WTC11 (cell line): ENCODE measurements around the gene ZBTB43. TPM values are rescaled to one million over a fixed set of nuclear protein-coding genes. Genes with fewer than 3 reads are reported as not detected.

Experiments
- ATAC-seq: fragments of 200-7000 bp; cut with Tn5 transposase; 2 replicates; pipeline ENCODE4 v1.10.0; 2021; ENCODE audit warnings: mild to moderate bottlenecking, moderate library complexity
- CTCF ChIA-PET: fragments of 300-600 bp; sonication (Branson Sonifier 250); formaldehyde crosslinking; loops from one replicate; lab custom pipeline; 2021; ENCODE audit warnings: antibody characterized with exemption; lab: Charles Lee
- POLR2A ChIA-PET: fragments of 350-600 bp; sonication (Branson Sonifier 250); formaldehyde crosslinking; loops from one replicate; lab custom pipeline; 2021; ENCODE audit warnings: antibody characterized with exemption; lab: Charles Lee
- DNase-seq: peaks from one replicate; pipeline ENCODE4 v3.0.0; 2021; ENCODE audit warnings: low spot score
- H3K27ac Mint-ChIP-seq: 2 replicates; pipeline ENCODE4 v1.8.0; 2021; ENCODE audit warnings: mixed read lengths
- H3K27me3 Mint-ChIP-seq: 2 replicates; pipeline ENCODE4 v1.8.0; 2021; ENCODE audit warnings: low read depth, mild to moderate bottlenecking, moderate library complexity, mixed read lengths
- H3K36me3 Mint-ChIP-seq: 2 replicates; pipeline ENCODE4 v1.8.0; 2021; ENCODE audit warnings: mixed read lengths
- H3K4me1 Mint-ChIP-seq: 2 replicates; pipeline ENCODE4 v1.8.0; 2022; ENCODE audit warnings: mixed read lengths
- H3K4me3 Mint-ChIP-seq: 2 replicates; pipeline ENCODE4 v1.8.0; 2021; ENCODE audit warnings: mild to moderate bottlenecking, moderate library complexity, mixed read lengths
- H3K9me3 Mint-ChIP-seq: 2 replicates; pipeline ENCODE4 v1.8.0; 2021; ENCODE audit warnings: mixed read lengths
- CREM ChIP-seq: sonication (generic); formaldehyde crosslinking; IDR thresholded peaks from 2 replicates; pipeline ENCODE4 v1.8.1; 2022; ENCODE audit warnings: mild to moderate bottlenecking, missing genetic modification reagents, moderate library complexity
- GABPB1 ChIP-seq: sonication (generic); formaldehyde crosslinking; IDR thresholded peaks from 2 replicates; pipeline ENCODE4 v1.8.1; 2023; ENCODE audit warnings: mild to moderate bottlenecking, missing genetic modification reagents
- MYBL2 ChIP-seq: sonication (generic); formaldehyde crosslinking; IDR thresholded peaks from 2 replicates; pipeline ENCODE4 v1.8.1; 2023; ENCODE audit warnings: mild to moderate bottlenecking, moderate library complexity, missing genetic modification reagents
- NFE2L1 ChIP-seq: sonication (generic); formaldehyde crosslinking; IDR thresholded peaks from 2 replicates; pipeline ENCODE4 v1.8.1; 2023; ENCODE audit warnings: missing genetic modification reagents
- NR2C2 ChIP-seq: sonication (generic); formaldehyde crosslinking; IDR thresholded peaks from 2 replicates; pipeline ENCODE4 v1.8.0; 2022; ENCODE audit warnings: mild to moderate bottlenecking, missing genetic modification reagents
- SMAD3 ChIP-seq: sonication (generic); formaldehyde crosslinking; IDR thresholded peaks from 2 replicates; pipeline ENCODE4 v1.8.0; 2022; ENCODE audit warnings: missing genetic modification reagents, mild to moderate bottlenecking, borderline replicate concordance
- TCF7 ChIP-seq: sonication (generic); formaldehyde crosslinking; IDR thresholded peaks from 2 replicates; pipeline ENCODE4 v1.8.0; 2022; ENCODE audit warnings: mild to moderate bottlenecking, low read depth, missing genetic modification reagents, moderate library complexity
- ZBTB21 ChIP-seq: sonication (generic); formaldehyde crosslinking; IDR thresholded peaks from 2 replicates; pipeline ENCODE4 v1.8.1; 2023; ENCODE audit warnings: mild to moderate bottlenecking, missing genetic modification reagents, borderline replicate concordance
- ZBTB43 ChIP-seq: sonication (generic); formaldehyde crosslinking; IDR thresholded peaks from 2 replicates; pipeline ENCODE4 v1.8.1; 2023; ENCODE audit warnings: mild to moderate bottlenecking, missing genetic modification reagents
- ZNF317 ChIP-seq: sonication (generic); formaldehyde crosslinking; IDR thresholded peaks from 2 replicates; pipeline ENCODE4 v1.8.1; 2023; ENCODE audit warnings: low read depth, mild to moderate bottlenecking, moderate library complexity, missing genetic modification reagents, borderline replicate concordance
- ZNF396 ChIP-seq: fragments of 250-450 bp; sonication (Bioruptor Pico); IDR thresholded peaks from 2 replicates; pipeline ENCODE4 v1.8.0; 2021; ENCODE audit warnings: mild to moderate bottlenecking, moderate library complexity, borderline replicate concordance
- total RNA-seq: library from RNA; stranded (reverse); gene quantifications from 3 replicates; pipeline ENCODE4 v1.2.3, GENCODE V29; 2021
- TF ChIP-seq, protein P1 (sequence below): sonication (generic); formaldehyde crosslinking; IDR thresholded peaks from 2 replicates; pipeline ENCODE4 v1.8.0; 2022; ENCODE audit warnings: missing genetic modification reagents
- TF ChIP-seq, protein P2 (sequence below): sonication (generic); formaldehyde crosslinking; IDR thresholded peaks from 2 replicates; pipeline ENCODE4 v1.8.1; 2023; ENCODE audit warnings: mild to moderate bottlenecking, moderate library complexity, missing genetic modification reagents
- TF ChIP-seq, protein P3 (sequence below): sonication (generic); formaldehyde crosslinking; IDR thresholded peaks from 2 replicates; pipeline ENCODE4 v1.8.1; 2023; ENCODE audit warnings: mild to moderate bottlenecking, missing genetic modification reagents

The ZBTB43 gene
- total RNA-seq, 1 experiment from 2014 or later, result 23.8 TPM

DNA sequence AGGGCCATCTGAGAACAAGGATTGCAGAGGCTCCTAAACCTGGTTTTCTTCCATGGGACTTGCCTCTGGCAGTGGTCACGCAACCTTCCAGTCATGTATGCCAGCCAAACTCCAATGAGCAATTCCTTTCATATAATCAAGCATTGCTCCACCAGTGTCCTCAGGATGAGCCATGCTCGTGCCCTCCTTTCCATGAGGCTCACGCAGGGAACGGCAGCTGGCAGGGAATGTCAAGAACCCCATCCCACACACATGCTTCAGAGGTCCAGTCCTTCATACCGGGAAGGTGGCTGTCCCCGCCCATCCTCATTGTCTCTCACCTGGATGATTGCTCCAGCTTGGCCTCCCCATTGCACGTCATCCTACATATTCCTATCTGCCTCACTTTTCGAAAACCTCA lies 42.2 kb downstream of the ZBTB43 start:
- H3K36me3 Mint-ChIP-seq, result no peaks in the 10 kb centered on the region
- no peaks in the 10 kb centered on the region for H3K4me1 Mint-ChIP-seq
- H3K27ac Mint-ChIP-seq, result no peak overlapping the region
- ATAC-seq, result no peak
- H3K9me3 Mint-ChIP-seq, result no peaks in the 10 kb centered on the region
- ChIA-PET CTCF (interaction anchor here (0.6 to 1.0 kb wide), 3 partner anchors 13 to 888 kb away, joined by 4 to 6 read pairs (median 4); partner anchors contain the start of gene ZBTB34), POLR2A (interaction anchor here (1.1 kb wide), 1 partner anchor 42 kb away, joined by 3 read pairs; the partner anchor contains the start of gene ZBTB43)
- TF ChIP-seq MYBL2 (CRISPR knock-in tag), result no peak
- no peak for TF ChIP-seq NFE2L1 (CRISPR knock-in tag)
- TF ChIP-seq, protein P1, sequence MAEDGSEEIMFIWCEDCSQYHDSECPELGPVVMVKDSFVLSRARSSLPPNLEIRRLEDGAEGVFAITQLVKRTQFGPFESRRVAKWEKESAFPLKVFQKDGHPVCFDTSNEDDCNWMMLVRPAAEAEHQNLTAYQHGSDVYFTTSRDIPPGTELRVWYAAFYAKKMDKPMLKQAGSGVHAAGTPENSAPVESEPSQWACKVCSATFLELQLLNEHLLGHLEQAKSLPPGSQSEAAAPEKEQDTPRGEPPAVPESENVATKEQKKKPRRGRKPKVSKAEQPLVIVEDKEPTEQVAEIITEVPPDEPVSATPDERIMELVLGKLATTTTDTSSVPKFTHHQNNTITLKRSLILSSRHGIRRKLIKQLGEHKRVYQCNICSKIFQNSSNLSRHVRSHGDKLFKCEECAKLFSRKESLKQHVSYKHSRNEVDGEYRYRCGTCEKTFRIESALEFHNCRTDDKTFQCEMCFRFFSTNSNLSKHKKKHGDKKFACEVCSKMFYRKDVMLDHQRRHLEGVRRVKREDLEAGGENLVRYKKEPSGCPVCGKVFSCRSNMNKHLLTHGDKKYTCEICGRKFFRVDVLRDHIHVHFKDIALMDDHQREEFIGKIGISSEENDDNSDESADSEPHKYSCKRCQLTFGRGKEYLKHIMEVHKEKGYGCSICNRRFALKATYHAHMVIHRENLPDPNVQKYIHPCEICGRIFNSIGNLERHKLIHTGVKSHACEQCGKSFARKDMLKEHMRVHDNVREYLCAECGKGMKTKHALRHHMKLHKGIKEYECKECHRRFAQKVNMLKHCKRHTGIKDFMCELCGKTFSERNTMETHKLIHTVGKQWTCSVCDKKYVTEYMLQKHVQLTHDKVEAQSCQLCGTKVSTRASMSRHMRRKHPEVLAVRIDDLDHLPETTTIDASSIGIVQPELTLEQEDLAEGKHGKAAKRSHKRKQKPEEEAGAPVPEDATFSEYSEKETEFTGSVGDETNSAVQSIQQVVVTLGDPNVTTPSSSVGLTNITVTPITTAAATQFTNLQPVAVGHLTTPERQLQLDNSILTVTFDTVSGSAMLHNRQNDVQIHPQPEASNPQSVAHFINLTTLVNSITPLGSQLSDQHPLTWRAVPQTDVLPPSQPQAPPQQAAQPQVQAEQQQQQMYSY (CRISPR knock-in tag), result no peak
- TF ChIP-seq, protein P2, sequence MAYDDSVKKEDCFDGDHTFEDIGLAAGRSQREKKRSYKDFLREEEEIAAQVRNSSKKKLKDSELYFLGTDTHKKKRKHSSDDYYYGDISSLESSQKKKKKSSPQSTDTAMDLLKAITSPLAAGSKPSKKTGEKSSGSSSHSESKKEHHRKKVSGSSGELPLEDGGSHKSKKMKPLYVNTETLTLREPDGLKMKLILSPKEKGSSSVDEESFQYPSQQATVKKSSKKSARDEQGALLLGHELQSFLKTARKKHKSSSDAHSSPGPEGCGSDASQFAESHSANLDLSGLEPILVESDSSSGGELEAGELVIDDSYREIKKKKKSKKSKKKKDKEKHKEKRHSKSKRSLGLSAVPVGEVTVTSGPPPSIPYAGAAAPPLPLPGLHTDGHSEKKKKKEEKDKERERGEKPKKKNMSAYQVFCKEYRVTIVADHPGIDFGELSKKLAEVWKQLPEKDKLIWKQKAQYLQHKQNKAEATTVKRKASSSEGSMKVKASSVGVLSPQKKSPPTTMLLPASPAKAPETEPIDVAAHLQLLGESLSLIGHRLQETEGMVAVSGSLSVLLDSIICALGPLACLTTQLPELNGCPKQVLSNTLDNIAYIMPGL (CRISPR knock-in tag), result no peak
- TF ChIP-seq GABPB1 (CRISPR knock-in tag), result no peak
- TF ChIP-seq, protein P3, sequence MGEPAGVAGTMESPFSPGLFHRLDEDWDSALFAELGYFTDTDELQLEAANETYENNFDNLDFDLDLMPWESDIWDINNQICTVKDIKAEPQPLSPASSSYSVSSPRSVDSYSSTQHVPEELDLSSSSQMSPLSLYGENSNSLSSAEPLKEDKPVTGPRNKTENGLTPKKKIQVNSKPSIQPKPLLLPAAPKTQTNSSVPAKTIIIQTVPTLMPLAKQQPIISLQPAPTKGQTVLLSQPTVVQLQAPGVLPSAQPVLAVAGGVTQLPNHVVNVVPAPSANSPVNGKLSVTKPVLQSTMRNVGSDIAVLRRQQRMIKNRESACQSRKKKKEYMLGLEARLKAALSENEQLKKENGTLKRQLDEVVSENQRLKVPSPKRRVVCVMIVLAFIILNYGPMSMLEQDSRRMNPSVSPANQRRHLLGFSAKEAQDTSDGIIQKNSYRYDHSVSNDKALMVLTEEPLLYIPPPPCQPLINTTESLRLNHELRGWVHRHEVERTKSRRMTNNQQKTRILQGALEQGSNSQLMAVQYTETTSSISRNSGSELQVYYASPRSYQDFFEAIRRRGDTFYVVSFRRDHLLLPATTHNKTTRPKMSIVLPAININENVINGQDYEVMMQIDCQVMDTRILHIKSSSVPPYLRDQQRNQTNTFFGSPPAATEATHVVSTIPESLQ (CRISPR knock-in tag), result no peak
- TF ChIP-seq CREM (CRISPR knock-in tag), result no peak
- TF ChIP-seq ZNF317, result no peak
- TF ChIP-seq NR2C2 (CRISPR knock-in tag), result no peak
- DNase-seq, result no peak
- H3K27me3 Mint-ChIP-seq, result peaks cover 6% of the 10 kb centered on the region
- H3K4me3 Mint-ChIP-seq, result no peak overlapping the region

GRCh38 chr9:126849591-126850225 lies 44.9 kb downstream of the ZBTB43 start:
- CTCF ChIA-PET, result interaction anchor here (0.6 to 2.0 kb wide), 6 partner anchors 10 to 780 kb away, joined by 3 to 9 read pairs (median 3); partner anchors contain the start of genes RALGPS1 and ZBTB34

More at GRCh38 chr9:126849591-126850225, 44.9 kb downstream of the ZBTB43 start:
- POLR2A ChIA-PET, result interaction anchor here (0.8 kb wide), 1 partner anchor 144 kb away, joined by 4 read pairs; no protein-coding TSS in a partner anchor
- Mint-ChIP-seq H3K36me3 (no peaks in the 10 kb centered on the region), H3K27ac (no peak overlapping the region), H3K4me3 (no peak overlapping the region), H3K9me3 (no peaks in the 10 kb centered on the region), H3K27me3 (peaks cover 13% of the 10 kb centered on the region), H3K4me1 (no peaks in the 10 kb centered on the region)
- TF ChIP-seq ZBTB43 (CRISPR knock-in tag) (no peak), SMAD3 (CRISPR knock-in tag) (no peak), ZNF396 (CRISPR knock-in tag) (no peak), TCF7 (CRISPR knock-in tag) (no peak), ZBTB21 (CRISPR knock-in tag) (no peak)
- DNase-seq (no peak), ATAC-seq (no peak)
